ENCODE results near the gene DYSF. TPM values are rescaled to one million over a fixed set of nuclear protein-coding genes. Genes with fewer than 3 reads are reported as not detected.

Gene DYSF
- total RNA-seq, 2 donors from 2014 or later, result 1.4 to 3.1 TPM

GRCh38 chr2:71510938-71511337 lies 57.6 kb downstream of the DYSF start:
- H3K27me3 ChIP-seq (ENCODE audit: control insufficient read depth, insufficient read depth, low read length, poor library complexity, severe bottlenecking), result no peaks in the 10 kb centered on the region
- H3K27ac ChIP-seq (ENCODE audit: low read depth, low read length), result no peak overlapping the region
- H3K27ac Mint-ChIP-seq, result no peak overlapping the region
- TF ChIP-seq CTCF (conservative IDR thresholded peaks at IDR 0.05), result no peak
- H3K36me3 Mint-ChIP-seq (ENCODE audit: low read depth), result no peaks in the 10 kb centered on the region
- H3K4me3 ChIP-seq (ENCODE audit: low read length), result no peak overlapping the region
- no peaks in the 10 kb centered on the region for H3K9me3 Mint-ChIP-seq
- H3K4me1 ChIP-seq (ENCODE audit: control insufficient read depth, insufficient read depth, low read length), result no peaks in the 10 kb centered on the region
- H3K9me3 ChIP-seq (ENCODE audit: control insufficient read depth, low read length), result no peaks in the 10 kb centered on the region
- no peaks in the 10 kb centered on the region for H3K27me3 Mint-ChIP-seq (ENCODE audit: insufficient read depth)
- H3K9ac ChIP-seq (ENCODE audit: extremely low read depth, low read length, poor library complexity, severe bottlenecking), result no peak overlapping the region
- WGBS, 2 experiments (ENCODE audit: insufficient coverage in 1 of 2, insufficient read length in 1 of 2), result 87 to 100% methylated on average over 5 to 9 of the region's 9 CpGs
- H3K36me3 ChIP-seq (ENCODE audit: control insufficient read depth, insufficient read depth, low read length), result no peaks in the 10 kb centered on the region
- no peaks in the 10 kb centered on the region for H3K4me1 Mint-ChIP-seq
- no peak overlapping the region for H3K4me3 Mint-ChIP-seq
- DNase-seq, result peak; percentile 40

- no peaks in the 10 kb centered on the region for H3K4me1 Mint-ChIP-seq
- no peak for DNase-seq
Measured at GRCh38 chr2:71511776-71512175, 58.4 kb downstream of the DYSF start.

GRCh38 chr2:71512386-71512785 lies 59.0 kb downstream of the DYSF start:
- no peak for TF ChIP-seq CTCF (conservative IDR thresholded peaks at IDR 0.05)
- Histone ChIP-seq H3K36me3 (ENCODE audit: control insufficient read depth, insufficient read depth, low read length) (no peaks in the 10 kb centered on the region), H3K9me3 (ENCODE audit: control insufficient read depth, low read length) (no peaks in the 10 kb centered on the region), H3K9ac (ENCODE audit: extremely low read depth, low read length, poor library complexity, severe bottlenecking) (no peak overlapping the region), H3K4me3 (ENCODE audit: low read length) (no peak overlapping the region), H3K4me1 (ENCODE audit: control insufficient read depth, insufficient read depth, low read length) (no peaks in the 10 kb centered on the region), H3K27ac (ENCODE audit: low read depth, low read length) (no peak overlapping the region), H3K27me3 (ENCODE audit: control insufficient read depth, insufficient read depth, low read length, poor library complexity, severe bottlenecking) (no peaks in the 10 kb centered on the region)
- Mint-ChIP-seq H3K27ac (no peak overlapping the region), H3K4me3 (no peak overlapping the region), H3K36me3 (ENCODE audit: low read depth) (no peaks in the 10 kb centered on the region), H3K27me3 (ENCODE audit: insufficient read depth) (no peaks in the 10 kb centered on the region), H3K9me3 (no peaks in the 10 kb centered on the region), H3K4me1 (no peaks in the 10 kb centered on the region)
- DNase-seq, result no peak
- 80 to 92% methylated on average over 2 to 4 of the region's 4 CpGs for WGBS, 2 experiments (ENCODE audit: insufficient coverage in 1 of 2, insufficient read length in 1 of 2)

More at GRCh38 chr2:71511776-71512175, 58.4 kb downstream of the DYSF start:
- no peaks in the 10 kb centered on the region for H3K36me3 Mint-ChIP-seq (ENCODE audit: low read depth)
- no peaks in the 10 kb centered on the region for H3K4me1 ChIP-seq (ENCODE audit: control insufficient read depth, insufficient read depth, low read length)
- H3K9me3 ChIP-seq (ENCODE audit: control insufficient read depth, low read length), result no peaks in the 10 kb centered on the region
- WGBS, 2 experiments (ENCODE audit: insufficient coverage in 1 of 2, insufficient read length in 1 of 2), result 85 to 90% methylated on average over 2 to 10 of the region's 10 CpGs
- TF ChIP-seq CTCF (conservative IDR thresholded peaks at IDR 0.05), result no peak
- no peaks in the 10 kb centered on the region for H3K27me3 ChIP-seq (ENCODE audit: control insufficient read depth, insufficient read depth, low read length, poor library complexity, severe bottlenecking)
- H3K27me3 Mint-ChIP-seq (ENCODE audit: insufficient read depth), result no peaks in the 10 kb centered on the region
- H3K36me3 ChIP-seq (ENCODE audit: control insufficient read depth, insufficient read depth, low read length), result no peaks in the 10 kb centered on the region
- H3K27ac ChIP-seq (ENCODE audit: low read depth, low read length), result no peak overlapping the region
- no peak overlapping the region for H3K9ac ChIP-seq (ENCODE audit: extremely low read depth, low read length, poor library complexity, severe bottlenecking)
- H3K4me3 ChIP-seq (ENCODE audit: low read length), result no peak overlapping the region
- no peak overlapping the region for H3K4me3 Mint-ChIP-seq
- no peaks in the 10 kb centered on the region for H3K9me3 Mint-ChIP-seq
- H3K27ac Mint-ChIP-seq, result no peak overlapping the region

Data from endodermal cell (in vitro differentiated cells).